IMR-90 (cell line): ENCODE data around the gene OR10R2. TPM values are rescaled to one million over a fixed set of nuclear protein-coding genes. Genes with fewer than 3 reads are reported as not detected.
A peak's percentile ranks its signal among the peaks of the same experiment; 100 is the strongest.

Source experiments
- ATAC-seq: fragments of 200-7000 bp; cut with Tn5 transposase; 2 replicates; pipeline ENCODE4 v1.9.1; 2020; ENCODE audit warnings: low read depth, mild to moderate bottlenecking, moderate library complexity
- BruUV-seq: library from RNA; stranded (reverse); fragments of 400-500 nt; replicated peaks from 2 replicates; lab custom pipeline; 2021; lab: Mats Ljungman, UMichigan
- CTCF ChIA-PET: fragments of 300-600 bp; formaldehyde crosslinking; extraction: SDS; loops from one replicate; lab custom pipeline; 2021; ENCODE audit warnings: antibody characterized with exemption; lab: Yijun Ruan, JAX
- POLR2A ChIA-PET: fragments of 300-600 bp; sonication (Branson Sonifier 250); formaldehyde crosslinking; loops from one replicate; lab custom pipeline; 2022; ENCODE audit warnings: antibody characterized with exemption; ENCODE audit not compliant: unreplicated experiment; lab: Charles Lee
- DNase-seq: peaks from one replicate; pipeline ENCODE4 v3.0.0; 2013
- H2AFZ ChIP-seq: replicated peaks from 2 replicates; pipeline ENCODE3; 2013; ENCODE audit warnings: low read length, mild to moderate bottlenecking; ENCODE audit not compliant: poor library complexity
- H2AK5ac ChIP-seq: 2 replicates; pipeline ENCODE4 v1.6.1; 2013; ENCODE audit warnings: low read depth, low read length, inconsistent platforms
- H2AK9ac ChIP-seq: replicated peaks from 2 replicates; pipeline ENCODE3; 2013; ENCODE audit warnings: mild to moderate bottlenecking, low read depth, low read length, moderate library complexity; ENCODE audit not compliant: poor library complexity
- H2BK120ac ChIP-seq: 2 replicates; pipeline ENCODE4 v1.6.1; 2013; ENCODE audit warnings: low read depth, low read length, inconsistent platforms
- H2BK15ac ChIP-seq: 3 replicates; pipeline ENCODE4 v1.6.1; 2013; ENCODE audit warnings: low read depth, low read length, inconsistent platforms
- H2BK20ac ChIP-seq: 2 replicates; pipeline ENCODE4 v1.6.1; 2013; ENCODE audit warnings: low read depth, mild to moderate bottlenecking, inconsistent platforms, low read length, moderate library complexity
- H2BK5ac ChIP-seq: 2 replicates; pipeline ENCODE4 v1.6.1; 2013; ENCODE audit warnings: mild to moderate bottlenecking, low read depth, low read length, inconsistent platforms; ENCODE audit not compliant: poor library complexity, severe bottlenecking
- H3K14ac ChIP-seq: replicated peaks from 2 replicates; pipeline ENCODE4 v1.6.1; 2013; ENCODE audit warnings: low read depth, low read length, inconsistent platforms
- H3K18ac ChIP-seq: 2 replicates; pipeline ENCODE4 v1.6.1; 2013; ENCODE audit warnings: low read depth, low read length, control low read depth
- H3K23ac ChIP-seq: 2 replicates; pipeline ENCODE4 v1.6.1; 2013; ENCODE audit warnings: low read depth, low read length, inconsistent platforms
- H3K27ac ChIP-seq: 2 replicates; pipeline ENCODE4 v1.5.1; 2013; ENCODE audit warnings: mild to moderate bottlenecking, control low read depth, low read length; ENCODE audit not compliant: insufficient read depth
- H3K27me3 ChIP-seq: 2 replicates; pipeline ENCODE4 v1.6.1; 2013; ENCODE audit warnings: low read length; ENCODE audit not compliant: control insufficient read depth, insufficient read depth
- H3K36me3 ChIP-seq: 2 replicates; pipeline ENCODE4 v1.6.1; 2013; ENCODE audit warnings: low read length, mixed read lengths; ENCODE audit not compliant: control insufficient read depth, insufficient read depth
- H3K4ac ChIP-seq: 2 replicates; pipeline ENCODE4 v1.6.1; 2013; ENCODE audit warnings: low read depth, low read length, inconsistent platforms
- H3K4me1 ChIP-seq: 2 replicates; pipeline ENCODE4 v1.6.1; 2013; ENCODE audit warnings: low read length, mixed read lengths; ENCODE audit not compliant: control insufficient read depth, insufficient read depth
- H3K4me2 ChIP-seq: 2 replicates; pipeline ENCODE4 v1.6.1; 2013; ENCODE audit warnings: low read depth, mild to moderate bottlenecking, control low read depth, low read length, moderate library complexity
- H3K4me3 ChIP-seq: 2 replicates; pipeline ENCODE4 v1.5.1; 2013; ENCODE audit warnings: low read depth, mild to moderate bottlenecking, control low read depth, low read length, moderate library complexity; ENCODE audit not compliant: insufficient read depth
- H3K56ac ChIP-seq: 2 replicates; pipeline ENCODE4 v1.6.1; 2013; ENCODE audit warnings: low read length, inconsistent platforms; ENCODE audit not compliant: insufficient read depth; ENCODE audit errors: extremely low read depth
- H3K79me1 ChIP-seq, 2 experiments: 2 replicates each; pipeline ENCODE4 v1.6.1; 2013; ENCODE audit warnings: low read length in 2 of 2, inconsistent platforms in 1 of 2, low read depth in 1 of 2
- H3K9ac ChIP-seq: 2 replicates; pipeline ENCODE4 v1.6.1; 2013; ENCODE audit warnings: low read depth, low read length, control low read depth
- H3K9me1 ChIP-seq: 2 replicates; pipeline ENCODE4 v1.6.1; 2013; ENCODE audit warnings: low read length, inconsistent platforms; ENCODE audit not compliant: insufficient read depth
- H3K9me3 ChIP-seq: 2 replicates; pipeline ENCODE4 v1.6.1; 2013; ENCODE audit warnings: low read length; ENCODE audit not compliant: control insufficient read depth, insufficient read depth
- H4K20me1 ChIP-seq: 2 replicates; pipeline ENCODE4 v1.6.1; 2013; ENCODE audit warnings: low read length, inconsistent platforms; ENCODE audit not compliant: insufficient read depth
- H4K5ac ChIP-seq: 2 replicates; pipeline ENCODE4 v1.6.1; 2013; ENCODE audit warnings: mild to moderate bottlenecking, low read depth, low read length, control low read depth
- H4K8ac ChIP-seq, 2 experiments: 2 replicates each; pipeline ENCODE4 v1.6.1; 2013; ENCODE audit warnings: low read depth in 2 of 2, low read length in 2 of 2, control low read depth in 1 of 2, inconsistent platforms in 1 of 2
- H4K91ac ChIP-seq: 2 replicates; pipeline ENCODE4 v1.6.1; 2013; ENCODE audit warnings: low read depth, low read length, inconsistent platforms; ENCODE audit not compliant: insufficient read depth
- CTCF ChIP-seq: conservative IDR thresholded peaks from 2 replicates; pipeline ENCODE4 v1.5.1; 2012; ENCODE audit warnings: mild to moderate bottlenecking, low read depth, low read length, improper control_type of control experiment
- RAD21 ChIP-seq: IDR thresholded peaks from 2 replicates; pipeline ENCODE4 v1.6.1; 2012; ENCODE audit warnings: low read length, improper control_type of control experiment
- RCOR1 ChIP-seq: IDR thresholded peaks from 2 replicates; pipeline ENCODE4 v1.6.1; 2012; ENCODE audit warnings: mild to moderate bottlenecking, low read length, improper control_type of control experiment; ENCODE audit not compliant: insufficient replicate concordance
- SMC3 ChIP-seq: fragments of 150-350 bp; IDR thresholded peaks from 2 replicates; pipeline ENCODE4 v1.6.1; 2016; ENCODE audit warnings: low read depth, mild to moderate bottlenecking, antibody characterized with exemption, low read length, moderate library complexity
- WGBS, 2 experiments: methylation state at CpG; one replicate each; pipeline versions ENCODE4 v1.1.5 to v1.1.7; 2013; ENCODE audit warnings: missing lambda C conversion rate in 2 of 2; ENCODE audit not compliant: insufficient read length in 1 of 2; ENCODE audit errors: extremely low coverage in 2 of 2; 5-methylcytosine and 5-hydroxymethylcytosine counted together
- dilution Hi-C: fragments of 300-500 bp; cut with HindIII; formaldehyde crosslinking; loops from one replicate; pipeline ENCODE4 v1.14.3; 2018; ENCODE audit warnings: low sequenced_read_pairs; ENCODE audit not compliant: unreplicated experiment
- in situ Hi-C: fragments of 300-500 bp; cut with MboI; formaldehyde crosslinking; loops from 3 replicates; pipeline ENCODE4 v1.14.3; 2019; ENCODE audit warnings: low sequenced_read_pairs, inconsistent platforms, mixed read lengths
- intact Hi-C: fragments of 100-400 bp; cut with micrococcal nuclease; formaldehyde crosslinking; loops from 2 replicates; pipeline ENCODE4 v1.10.0; 2022
- polyA plus RNA-seq, 3 experiments: library from polyadenylated mRNA; depleted of rRNA; stranded (reverse); fragments of >200 nt; gene quantifications; 2 replicates each; pipeline ENCODE4 v1.2.3, GENCODE V29; 2012; ENCODE audit warnings: low replicate concordance in 1 of 3
- total RNA-seq: library from RNA; depleted of rRNA; stranded (reverse); fragments of >200 nt; gene quantifications from 2 replicates; pipeline ENCODE4 v1.2.3, GENCODE V29; 2012

The OR10R2 gene
- total and polyA plus RNA-seq, 2 of the 4 experiments (the other 2 are of a cell fraction): not detected

DNA sequence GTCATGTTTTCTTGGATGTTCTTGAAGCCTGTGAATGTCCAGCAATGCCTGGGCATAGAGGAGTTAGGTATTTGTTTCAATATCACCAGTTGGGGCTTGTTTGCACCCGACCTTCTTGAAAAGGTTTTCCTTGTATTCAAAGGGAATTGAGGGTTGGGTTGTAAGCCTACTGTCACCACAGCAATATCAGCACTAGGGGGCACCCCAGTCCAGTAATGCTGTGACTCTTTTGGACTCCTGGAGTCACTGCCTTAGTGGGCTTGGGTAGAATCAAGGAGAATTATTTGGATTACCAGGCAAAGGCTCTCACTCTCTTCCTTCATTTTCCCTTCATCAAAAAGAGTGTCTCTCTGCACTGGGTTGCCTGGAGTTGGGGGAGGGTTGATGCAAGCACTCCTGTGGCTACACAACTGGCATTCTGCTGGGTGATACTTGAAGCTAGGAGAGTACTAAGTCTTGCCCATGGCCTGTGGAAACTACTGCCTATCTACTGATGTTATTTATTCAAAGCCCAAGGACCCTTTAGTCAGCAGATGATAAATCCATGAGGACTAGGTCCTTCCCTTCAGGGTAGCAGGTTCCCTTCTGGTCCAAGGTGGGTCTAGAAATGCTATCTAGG is 34.5 kb downstream of the OR10R2 start:
- Histone ChIP-seq H3K23ac (no peak overlapping the region), H4K20me1 (no peaks in the 10 kb centered on the region), H3K14ac (no peak overlapping the region), H3K27me3 (no peaks in the 10 kb centered on the region), H2AK9ac (no peak overlapping the region), H2BK15ac (no peak overlapping the region), H4K8ac (no peak overlapping the region), H3K79me1 (no peaks in the 10 kb centered on the region), H3K9me3 (no peaks in the 10 kb centered on the region), H4K5ac (no peak overlapping the region), H3K9me1 (no peaks in the 10 kb centered on the region), H3K27ac (no peak overlapping the region), H2AK5ac (no peak overlapping the region), H3K4ac (no peak overlapping the region), H3K18ac (no peak overlapping the region), H3K9ac (no peak overlapping the region), H2BK20ac (no peak overlapping the region), H4K91ac (no peak overlapping the region), H2AFZ (no peak overlapping the region), H3K36me3 (no peaks in the 10 kb centered on the region), H3K56ac (no peak overlapping the region), H3K4me1 (no peaks in the 10 kb centered on the region), H2BK5ac (no peak overlapping the region), H2BK120ac (no peak overlapping the region), H3K4me3 (no peak overlapping the region), H3K4me2 (no peak overlapping the region)
- in situ Hi-C loops (no loop called here), dilution Hi-C loops (no loop called here), intact Hi-C loops (loop anchor here (1.0 kb wide), 1 partner anchor 492 kb away; no protein-coding TSS in a partner anchor)
- ChIA-PET POLR2A (no interaction called here), CTCF (interaction anchor here (0.6 kb wide), 1 partner anchor 522 kb away, joined by 3 read pairs; no protein-coding TSS in a partner anchor)
- peak; percentile 49 for TF ChIP-seq CTCF
- TF ChIP-seq SMC3: peak; percentile 29
- no peak for TF ChIP-seq RCOR1
- TF ChIP-seq RAD21: peak; percentile 54
- WGBS, 2 experiments: no CpG with 5 or more reads among the region's 1 CpG
- BruUV-seq: no TSS peak
- ATAC-seq: no peak
- peak; percentile 8 for DNase-seq
